WTC11 (cell line): Measurements from ENCODE around the gene SARM1. TPM values are rescaled to one million over a fixed set of nuclear protein-coding genes. Genes with fewer than 3 reads are reported as not detected.

Experiments used
- ATAC-seq: fragments of 200-7000 bp; cut with Tn5 transposase; 2 replicates; pipeline ENCODE4 v1.10.0; 2021; ENCODE audit warnings: mild to moderate bottlenecking, moderate library complexity
- CTCF ChIA-PET: fragments of 300-600 bp; sonication (Branson Sonifier 250); formaldehyde crosslinking; loops from one replicate; lab custom pipeline; 2021; ENCODE audit warnings: antibody characterized with exemption; lab: Charles Lee
- POLR2A ChIA-PET: fragments of 350-600 bp; sonication (Branson Sonifier 250); formaldehyde crosslinking; loops from one replicate; lab custom pipeline; 2021; ENCODE audit warnings: antibody characterized with exemption; lab: Charles Lee
- DNase-seq: peaks from one replicate; pipeline ENCODE4 v3.0.0; 2021; ENCODE audit warnings: low spot score
- H3K27ac Mint-ChIP-seq: 2 replicates; pipeline ENCODE4 v1.8.0; 2021; ENCODE audit warnings: mixed read lengths
- H3K27me3 Mint-ChIP-seq: 2 replicates; pipeline ENCODE4 v1.8.0; 2021; ENCODE audit warnings: low read depth, mild to moderate bottlenecking, moderate library complexity, mixed read lengths
- H3K36me3 Mint-ChIP-seq: 2 replicates; pipeline ENCODE4 v1.8.0; 2021; ENCODE audit warnings: mixed read lengths
- H3K4me1 Mint-ChIP-seq: 2 replicates; pipeline ENCODE4 v1.8.0; 2022; ENCODE audit warnings: mixed read lengths
- H3K4me3 Mint-ChIP-seq: 2 replicates; pipeline ENCODE4 v1.8.0; 2021; ENCODE audit warnings: mild to moderate bottlenecking, moderate library complexity, mixed read lengths
- H3K9me3 Mint-ChIP-seq: 2 replicates; pipeline ENCODE4 v1.8.0; 2021; ENCODE audit warnings: mixed read lengths
- ATF1 ChIP-seq: sonication (generic); formaldehyde crosslinking; IDR thresholded peaks from 2 replicates; pipeline ENCODE4 v1.8.1; 2023; ENCODE audit warnings: mild to moderate bottlenecking, moderate library complexity, missing genetic modification reagents
- CREM ChIP-seq: sonication (generic); formaldehyde crosslinking; IDR thresholded peaks from 2 replicates; pipeline ENCODE4 v1.8.1; 2022; ENCODE audit warnings: mild to moderate bottlenecking, missing genetic modification reagents, moderate library complexity
- ESRRA ChIP-seq: sonication (generic); formaldehyde crosslinking; IDR thresholded peaks from 2 replicates; pipeline ENCODE4 v1.8.1; 2022; ENCODE audit warnings: mild to moderate bottlenecking, missing genetic modification reagents, borderline replicate concordance
- GABPB1 ChIP-seq: sonication (generic); formaldehyde crosslinking; IDR thresholded peaks from 2 replicates; pipeline ENCODE4 v1.8.1; 2023; ENCODE audit warnings: mild to moderate bottlenecking, missing genetic modification reagents
- PRRX2 ChIP-seq: fragments of 250-450 bp; sonication (Bioruptor Pico); IDR thresholded peaks from 2 replicates; pipeline ENCODE4 v1.8.0; 2021; ENCODE audit warnings: mild to moderate bottlenecking
- TEAD4 ChIP-seq: sonication (generic); formaldehyde crosslinking; IDR thresholded peaks from 2 replicates; pipeline ENCODE4 v1.8.0; 2022; ENCODE audit warnings: mild to moderate bottlenecking, missing genetic modification reagents
- ZNF219 ChIP-seq: sonication (generic); formaldehyde crosslinking; IDR thresholded peaks from 2 replicates; pipeline ENCODE4 v1.8.0; 2023; ENCODE audit warnings: missing genetic modification reagents, mild to moderate bottlenecking, borderline replicate concordance
- ZNF232 ChIP-seq: sonication (generic); formaldehyde crosslinking; IDR thresholded peaks from 2 replicates; pipeline ENCODE4 v1.8.0; 2022; ENCODE audit warnings: mild to moderate bottlenecking, missing genetic modification reagents
- ZNF416 ChIP-seq: fragments of 250-450 bp; sonication (Bioruptor Pico); IDR thresholded peaks from 2 replicates; pipeline ENCODE4 v1.9.0; 2021; ENCODE audit warnings: mild to moderate bottlenecking, inconsistent platforms
- total RNA-seq: library from RNA; stranded (reverse); gene quantifications from 3 replicates; pipeline ENCODE4 v1.2.3, GENCODE V29; 2021
- TF ChIP-seq, protein P1 (sequence below): sonication (generic); formaldehyde crosslinking; IDR thresholded peaks from 2 replicates; pipeline ENCODE4 v1.8.0; 2023; ENCODE audit warnings: missing genetic modification reagents, mild to moderate bottlenecking, borderline replicate concordance
- TF ChIP-seq, protein P2 (sequence below): fragments of 250-450 bp; sonication (Bioruptor Pico); conservative IDR thresholded peaks from 2 replicates; pipeline ENCODE4 v1.9.0; 2021; ENCODE audit warnings: mild to moderate bottlenecking
- TF ChIP-seq, protein P3 (sequence below): sonication (generic); formaldehyde crosslinking; IDR thresholded peaks from 2 replicates; pipeline ENCODE4 v1.8.0; 2022; ENCODE audit warnings: missing genetic modification reagents
- TF ChIP-seq, protein P4 (sequence below): sonication (generic); formaldehyde crosslinking; IDR thresholded peaks from 2 replicates; pipeline ENCODE4 v1.8.1; 2023; ENCODE audit warnings: mild to moderate bottlenecking, missing genetic modification reagents
- TF ChIP-seq, protein P5 (sequence below): sonication (generic); formaldehyde crosslinking; IDR thresholded peaks from 2 replicates; pipeline ENCODE4 v1.8.0; 2022; ENCODE audit warnings: mild to moderate bottlenecking, missing genetic modification reagents
- TF ChIP-seq, protein P6 (sequence below): sonication (generic); formaldehyde crosslinking; IDR thresholded peaks from 2 replicates; pipeline ENCODE4 v1.8.1; 2023; ENCODE audit warnings: mild to moderate bottlenecking, moderate library complexity, missing genetic modification reagents
- TF ChIP-seq, protein P7 (sequence below): sonication (generic); formaldehyde crosslinking; IDR thresholded peaks from 2 replicates; pipeline ENCODE4 v1.8.1; 2023; ENCODE audit warnings: mild to moderate bottlenecking, missing genetic modification reagents, moderate library complexity
- TF ChIP-seq, protein P8 (sequence below): sonication (generic); formaldehyde crosslinking; IDR thresholded peaks from 2 replicates; pipeline ENCODE4 v1.8.1; 2023; ENCODE audit warnings: mild to moderate bottlenecking, missing genetic modification reagents, moderate library complexity

SARM1 gene
- total RNA-seq, 1 experiment from 2014 or later: 3.8 TPM

DNA sequence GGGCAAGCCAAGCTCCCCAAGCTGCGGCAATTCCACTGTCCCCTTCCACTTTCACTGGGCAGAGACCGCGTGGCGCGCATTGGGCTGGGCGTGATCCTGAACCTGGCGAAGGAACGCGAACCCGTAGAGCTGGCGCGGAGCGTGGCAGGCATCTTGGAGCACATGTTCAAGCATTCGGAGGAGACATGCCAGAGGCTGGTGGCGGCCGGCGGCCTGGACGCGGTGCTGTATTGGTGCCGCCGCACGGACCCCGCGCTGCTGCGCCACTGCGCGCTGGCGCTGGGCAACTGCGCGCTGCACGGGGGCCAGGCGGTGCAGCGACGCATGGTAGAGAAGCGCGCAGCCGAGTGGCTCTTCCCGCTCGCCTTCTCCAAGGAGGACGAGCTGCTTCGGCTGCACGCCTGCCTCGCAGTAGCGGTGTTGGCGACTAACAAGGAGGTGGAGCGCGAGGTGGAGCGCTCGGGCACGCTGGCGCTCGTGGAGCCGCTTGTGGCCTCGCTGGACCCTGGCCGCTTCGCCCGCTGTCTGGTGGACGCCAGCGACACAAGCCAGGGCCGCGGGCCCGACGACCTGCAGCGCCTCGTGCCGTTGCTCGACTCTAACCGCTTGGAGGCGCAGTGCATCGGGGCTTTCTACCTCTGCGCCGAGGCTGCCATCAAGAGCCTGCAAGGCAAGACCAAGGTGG lies 9.8 kb downstream of the SARM1 start (continued):
- TF ChIP-seq, protein P1, sequence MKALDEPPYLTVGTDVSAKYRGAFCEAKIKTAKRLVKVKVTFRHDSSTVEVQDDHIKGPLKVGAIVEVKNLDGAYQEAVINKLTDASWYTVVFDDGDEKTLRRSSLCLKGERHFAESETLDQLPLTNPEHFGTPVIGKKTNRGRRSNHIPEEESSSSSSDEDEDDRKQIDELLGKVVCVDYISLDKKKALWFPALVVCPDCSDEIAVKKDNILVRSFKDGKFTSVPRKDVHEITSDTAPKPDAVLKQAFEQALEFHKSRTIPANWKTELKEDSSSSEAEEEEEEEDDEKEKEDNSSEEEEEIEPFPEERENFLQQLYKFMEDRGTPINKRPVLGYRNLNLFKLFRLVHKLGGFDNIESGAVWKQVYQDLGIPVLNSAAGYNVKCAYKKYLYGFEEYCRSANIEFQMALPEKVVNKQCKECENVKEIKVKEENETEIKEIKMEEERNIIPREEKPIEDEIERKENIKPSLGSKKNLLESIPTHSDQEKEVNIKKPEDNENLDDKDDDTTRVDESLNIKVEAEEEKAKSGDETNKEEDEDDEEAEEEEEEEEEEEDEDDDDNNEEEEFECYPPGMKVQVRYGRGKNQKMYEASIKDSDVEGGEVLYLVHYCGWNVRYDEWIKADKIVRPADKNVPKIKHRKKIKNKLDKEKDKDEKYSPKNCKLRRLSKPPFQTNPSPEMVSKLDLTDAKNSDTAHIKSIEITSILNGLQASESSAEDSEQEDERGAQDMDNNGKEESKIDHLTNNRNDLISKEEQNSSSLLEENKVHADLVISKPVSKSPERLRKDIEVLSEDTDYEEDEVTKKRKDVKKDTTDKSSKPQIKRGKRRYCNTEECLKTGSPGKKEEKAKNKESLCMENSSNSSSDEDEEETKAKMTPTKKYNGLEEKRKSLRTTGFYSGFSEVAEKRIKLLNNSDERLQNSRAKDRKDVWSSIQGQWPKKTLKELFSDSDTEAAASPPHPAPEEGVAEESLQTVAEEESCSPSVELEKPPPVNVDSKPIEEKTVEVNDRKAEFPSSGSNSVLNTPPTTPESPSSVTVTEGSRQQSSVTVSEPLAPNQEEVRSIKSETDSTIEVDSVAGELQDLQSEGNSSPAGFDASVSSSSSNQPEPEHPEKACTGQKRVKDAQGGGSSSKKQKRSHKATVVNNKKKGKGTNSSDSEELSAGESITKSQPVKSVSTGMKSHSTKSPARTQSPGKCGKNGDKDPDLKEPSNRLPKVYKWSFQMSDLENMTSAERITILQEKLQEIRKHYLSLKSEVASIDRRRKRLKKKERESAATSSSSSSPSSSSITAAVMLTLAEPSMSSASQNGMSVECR: peak; percentile 87; the same call in 1 of the 2 replicates
- TF ChIP-seq TEAD4 (CRISPR knock-in tag) (no peak; the same call in 1 of the 2 replicates), GABPB1 (no peak), PRRX2 (0 out of 2 replicates have a peak, but pooled peaks have one; percentile 22), ZNF416 (CRISPR knock-in tag) (no peak), ZNF219 (0 out of 2 replicates have a peak, but pooled peaks have one; percentile 48), ATF1 (CRISPR knock-in tag) (peak; percentile 49; the same call in 1 of the 2 replicates)
- TF ChIP-seq, protein P2, sequence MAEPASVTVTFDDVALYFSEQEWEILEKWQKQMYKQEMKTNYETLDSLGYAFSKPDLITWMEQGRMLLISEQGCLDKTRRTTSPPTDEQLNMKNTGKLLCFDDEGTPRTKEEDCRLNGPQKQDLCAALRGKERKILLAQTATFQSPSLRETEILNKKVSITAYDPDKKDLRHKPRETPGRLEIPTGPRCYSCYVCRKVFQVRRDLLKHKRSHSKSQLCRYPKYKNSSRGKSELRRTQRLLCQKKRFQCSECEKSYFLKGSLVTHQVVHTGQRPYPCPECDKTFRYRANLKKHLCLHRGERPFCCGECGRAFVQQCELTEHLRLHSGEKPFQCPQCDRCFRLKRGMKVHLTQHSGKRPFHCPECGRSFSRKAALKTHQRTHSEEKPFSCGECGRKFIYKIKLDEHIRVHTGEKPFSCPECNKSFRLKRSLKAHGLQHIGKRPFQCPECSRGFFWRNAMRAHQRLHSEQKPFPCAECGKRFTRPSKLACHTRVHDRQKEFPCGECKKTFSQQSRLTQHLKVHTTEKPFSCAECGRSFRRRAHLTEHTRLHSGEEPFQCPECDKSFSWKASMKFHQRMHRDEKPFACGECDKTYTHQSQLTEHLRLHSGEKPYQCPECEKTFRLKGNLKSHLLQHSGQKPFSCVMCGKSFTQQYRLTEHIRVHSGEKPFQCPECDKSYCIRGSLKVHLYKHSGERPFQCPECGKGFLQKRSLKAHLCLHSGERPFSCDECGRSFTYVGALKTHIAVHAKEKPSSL (CRISPR knock-in tag): no peak
- TF ChIP-seq, protein P3, sequence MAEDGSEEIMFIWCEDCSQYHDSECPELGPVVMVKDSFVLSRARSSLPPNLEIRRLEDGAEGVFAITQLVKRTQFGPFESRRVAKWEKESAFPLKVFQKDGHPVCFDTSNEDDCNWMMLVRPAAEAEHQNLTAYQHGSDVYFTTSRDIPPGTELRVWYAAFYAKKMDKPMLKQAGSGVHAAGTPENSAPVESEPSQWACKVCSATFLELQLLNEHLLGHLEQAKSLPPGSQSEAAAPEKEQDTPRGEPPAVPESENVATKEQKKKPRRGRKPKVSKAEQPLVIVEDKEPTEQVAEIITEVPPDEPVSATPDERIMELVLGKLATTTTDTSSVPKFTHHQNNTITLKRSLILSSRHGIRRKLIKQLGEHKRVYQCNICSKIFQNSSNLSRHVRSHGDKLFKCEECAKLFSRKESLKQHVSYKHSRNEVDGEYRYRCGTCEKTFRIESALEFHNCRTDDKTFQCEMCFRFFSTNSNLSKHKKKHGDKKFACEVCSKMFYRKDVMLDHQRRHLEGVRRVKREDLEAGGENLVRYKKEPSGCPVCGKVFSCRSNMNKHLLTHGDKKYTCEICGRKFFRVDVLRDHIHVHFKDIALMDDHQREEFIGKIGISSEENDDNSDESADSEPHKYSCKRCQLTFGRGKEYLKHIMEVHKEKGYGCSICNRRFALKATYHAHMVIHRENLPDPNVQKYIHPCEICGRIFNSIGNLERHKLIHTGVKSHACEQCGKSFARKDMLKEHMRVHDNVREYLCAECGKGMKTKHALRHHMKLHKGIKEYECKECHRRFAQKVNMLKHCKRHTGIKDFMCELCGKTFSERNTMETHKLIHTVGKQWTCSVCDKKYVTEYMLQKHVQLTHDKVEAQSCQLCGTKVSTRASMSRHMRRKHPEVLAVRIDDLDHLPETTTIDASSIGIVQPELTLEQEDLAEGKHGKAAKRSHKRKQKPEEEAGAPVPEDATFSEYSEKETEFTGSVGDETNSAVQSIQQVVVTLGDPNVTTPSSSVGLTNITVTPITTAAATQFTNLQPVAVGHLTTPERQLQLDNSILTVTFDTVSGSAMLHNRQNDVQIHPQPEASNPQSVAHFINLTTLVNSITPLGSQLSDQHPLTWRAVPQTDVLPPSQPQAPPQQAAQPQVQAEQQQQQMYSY (CRISPR knock-in tag): no peak
- TF ChIP-seq, protein P4, sequence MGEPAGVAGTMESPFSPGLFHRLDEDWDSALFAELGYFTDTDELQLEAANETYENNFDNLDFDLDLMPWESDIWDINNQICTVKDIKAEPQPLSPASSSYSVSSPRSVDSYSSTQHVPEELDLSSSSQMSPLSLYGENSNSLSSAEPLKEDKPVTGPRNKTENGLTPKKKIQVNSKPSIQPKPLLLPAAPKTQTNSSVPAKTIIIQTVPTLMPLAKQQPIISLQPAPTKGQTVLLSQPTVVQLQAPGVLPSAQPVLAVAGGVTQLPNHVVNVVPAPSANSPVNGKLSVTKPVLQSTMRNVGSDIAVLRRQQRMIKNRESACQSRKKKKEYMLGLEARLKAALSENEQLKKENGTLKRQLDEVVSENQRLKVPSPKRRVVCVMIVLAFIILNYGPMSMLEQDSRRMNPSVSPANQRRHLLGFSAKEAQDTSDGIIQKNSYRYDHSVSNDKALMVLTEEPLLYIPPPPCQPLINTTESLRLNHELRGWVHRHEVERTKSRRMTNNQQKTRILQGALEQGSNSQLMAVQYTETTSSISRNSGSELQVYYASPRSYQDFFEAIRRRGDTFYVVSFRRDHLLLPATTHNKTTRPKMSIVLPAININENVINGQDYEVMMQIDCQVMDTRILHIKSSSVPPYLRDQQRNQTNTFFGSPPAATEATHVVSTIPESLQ: no peak

DNA sequence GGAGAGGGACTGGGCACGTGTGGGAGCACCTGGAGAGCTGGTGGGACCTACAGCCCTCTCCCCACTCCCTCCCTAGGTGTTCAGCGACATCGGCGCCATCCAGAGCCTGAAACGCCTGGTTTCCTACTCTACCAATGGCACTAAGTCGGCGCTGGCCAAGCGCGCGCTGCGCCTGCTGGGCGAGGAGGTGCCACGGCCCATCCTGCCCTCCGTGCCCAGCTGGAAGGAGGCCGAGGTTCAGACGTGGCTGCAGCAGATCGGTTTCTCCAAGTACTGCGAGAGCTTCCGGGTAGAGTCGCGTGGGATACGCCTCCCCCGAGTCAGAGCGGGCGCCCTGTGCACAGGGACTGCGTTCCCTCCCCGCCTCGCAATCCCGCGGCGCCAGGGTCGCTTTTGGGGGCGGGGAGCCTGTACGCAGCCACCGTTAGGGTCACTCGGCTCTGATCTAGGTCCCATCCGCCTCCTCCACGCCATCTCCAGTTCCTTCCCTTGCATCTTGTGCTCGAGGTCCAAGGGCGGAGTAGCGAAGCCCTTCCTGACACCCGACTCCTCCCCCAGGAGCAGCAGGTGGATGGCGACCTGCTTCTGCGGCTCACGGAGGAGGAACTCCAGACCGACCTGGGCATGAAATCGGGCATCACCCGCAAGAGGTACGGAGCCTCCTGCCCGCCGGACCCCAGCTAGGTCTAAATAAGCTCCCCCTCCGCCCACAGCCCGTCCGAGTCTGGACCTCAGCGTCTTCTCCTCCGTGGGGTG lies 13.0 kb downstream of the SARM1 start:
- no peaks in the 10 kb centered on the region for H3K9me3 Mint-ChIP-seq
- H3K27me3 Mint-ChIP-seq: peaks cover 83% of the 10 kb centered on the region
- POLR2A ChIA-PET: interaction anchor here (1.3 kb wide), 1 partner anchor 23 kb away, joined by 3 read pairs; no protein-coding TSS in a partner anchor
- peak overlapping the region; percentile 89 for H3K4me3 Mint-ChIP-seq
- DNase-seq: peak; percentile 53
- ATAC-seq: peak; percentile 52
- H3K36me3 Mint-ChIP-seq: peaks cover 2% of the 10 kb centered on the region; the same call in 1 of the 2 replicates
- CTCF ChIA-PET: interaction anchor here (1.0 to 6.9 kb wide), 8 partner anchors 17 to 733 kb away, joined by 3 to 63 read pairs (median 4); partner anchors contain the start of gene POLDIP2
- peaks cover 11% of the 10 kb centered on the region for H3K4me1 Mint-ChIP-seq
- H3K27ac Mint-ChIP-seq: no peak overlapping the region
- TF ChIP-seq, protein P5, sequence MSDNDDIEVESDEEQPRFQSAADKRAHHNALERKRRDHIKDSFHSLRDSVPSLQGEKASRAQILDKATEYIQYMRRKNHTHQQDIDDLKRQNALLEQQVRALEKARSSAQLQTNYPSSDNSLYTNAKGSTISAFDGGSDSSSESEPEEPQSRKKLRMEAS (CRISPR knock-in tag): peak; percentile 59; the same call in 1 of the 2 replicates
- TF ChIP-seq, protein P6, sequence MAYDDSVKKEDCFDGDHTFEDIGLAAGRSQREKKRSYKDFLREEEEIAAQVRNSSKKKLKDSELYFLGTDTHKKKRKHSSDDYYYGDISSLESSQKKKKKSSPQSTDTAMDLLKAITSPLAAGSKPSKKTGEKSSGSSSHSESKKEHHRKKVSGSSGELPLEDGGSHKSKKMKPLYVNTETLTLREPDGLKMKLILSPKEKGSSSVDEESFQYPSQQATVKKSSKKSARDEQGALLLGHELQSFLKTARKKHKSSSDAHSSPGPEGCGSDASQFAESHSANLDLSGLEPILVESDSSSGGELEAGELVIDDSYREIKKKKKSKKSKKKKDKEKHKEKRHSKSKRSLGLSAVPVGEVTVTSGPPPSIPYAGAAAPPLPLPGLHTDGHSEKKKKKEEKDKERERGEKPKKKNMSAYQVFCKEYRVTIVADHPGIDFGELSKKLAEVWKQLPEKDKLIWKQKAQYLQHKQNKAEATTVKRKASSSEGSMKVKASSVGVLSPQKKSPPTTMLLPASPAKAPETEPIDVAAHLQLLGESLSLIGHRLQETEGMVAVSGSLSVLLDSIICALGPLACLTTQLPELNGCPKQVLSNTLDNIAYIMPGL: 0 out of 2 replicates have a peak, but pooled peaks have one; percentile 26
- TF ChIP-seq, protein P7, sequence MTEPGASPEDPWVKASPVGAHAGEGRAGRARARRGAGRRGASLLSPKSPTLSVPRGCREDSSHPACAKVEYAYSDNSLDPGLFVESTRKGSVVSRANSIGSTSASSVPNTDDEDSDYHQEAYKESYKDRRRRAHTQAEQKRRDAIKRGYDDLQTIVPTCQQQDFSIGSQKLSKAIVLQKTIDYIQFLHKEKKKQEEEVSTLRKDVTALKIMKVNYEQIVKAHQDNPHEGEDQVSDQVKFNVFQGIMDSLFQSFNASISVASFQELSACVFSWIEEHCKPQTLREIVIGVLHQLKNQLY (CRISPR knock-in tag): no peak
- TF ChIP-seq ESRRA (0 out of 2 replicates have a peak, but pooled peaks have one; percentile 35), ZNF232 (CRISPR knock-in tag) (0 out of 2 replicates have a peak, but pooled peaks have one; percentile 22), CREM (0 out of 2 replicates have a peak, but pooled peaks have one; percentile 10)
- TF ChIP-seq, protein P8, sequence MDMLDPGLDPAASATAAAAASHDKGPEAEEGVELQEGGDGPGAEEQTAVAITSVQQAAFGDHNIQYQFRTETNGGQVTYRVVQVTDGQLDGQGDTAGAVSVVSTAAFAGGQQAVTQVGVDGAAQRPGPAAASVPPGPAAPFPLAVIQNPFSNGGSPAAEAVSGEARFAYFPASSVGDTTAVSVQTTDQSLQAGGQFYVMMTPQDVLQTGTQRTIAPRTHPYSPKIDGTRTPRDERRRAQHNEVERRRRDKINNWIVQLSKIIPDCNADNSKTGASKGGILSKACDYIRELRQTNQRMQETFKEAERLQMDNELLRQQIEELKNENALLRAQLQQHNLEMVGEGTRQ (CRISPR knock-in tag): no peak
